Measurements from ENCODE around the gene TSPO.
A peak's percentile ranks its signal among the peaks of the same experiment; 100 is the strongest.
"Not testable (repeated sequence)": the region's sequence is repeated elsewhere in the genome, so short reads cannot be mapped to it uniquely, and the experiment has no call there.

Gene TSPO

GRCh38 chr22:43131773-43132501 is 19.4 kb upstream of the TSPO start:
- no peak for DNase-seq

GRCh38 chr22:43133401-43133800 is 18.0 kb upstream of the TSPO start:
- no peak for DNase-seq

GRCh38 chr22:43134553-43134952 is 16.8 kb upstream of the TSPO start:
- no peak for DNase-seq

- DNase-seq, result no peak
These were observed 15.8 kb upstream of the TSPO start for GRCh38 chr22:43135565-43135964.

- peak in 1 of 2 donors; percentile 67 for DNase-seq
These were observed 15.1 kb upstream of the TSPO start for GRCh38 chr22:43136255-43136654.

- DNase-seq, result no peak
These were observed 14.6 kb upstream of the TSPO start for GRCh38 chr22:43136801-43137200.

- DNase-seq, result peak in 1 of 2 donors; percentile 73
These were observed 8.3 kb upstream of the TSPO start, which contains the start of gene MCAT for GRCh38 chr22:43142880-43143562. Gene MCAT (minus strand): TSS chr22:43143398. CDS start chr22:43143348, 50 bp downstream.

GRCh38 chr22:43144949-43145348 is 6.4 kb upstream of the TSPO start:
- DNase-seq, result no peak

- not testable (repeated sequence) for DNase-seq
These were observed 6.0 kb upstream of the TSPO start for GRCh38 chr22:43145371-43145770.

GRCh38 chr22:43146332-43146731 is 5.0 kb upstream of the TSPO start:
- not testable (repeated sequence) for DNase-seq

- DNase-seq, result peak in 1 of 2 donors; percentile 12
These were observed 3.5 kb upstream of the TSPO start for GRCh38 chr22:43147821-43148220.

GRCh38 chr22:43148581-43148980 is 2.8 kb upstream of the TSPO start:
- DNase-seq, result no peak

- DNase-seq, result no peak
These were observed 590 bp upstream of the TSPO start for GRCh38 chr22:43150731-43151206.

GRCh38 chr22:43152003-43152356 is 621 bp downstream of the TSPO start:
- DNase-seq, result no peak

GRCh38 chr22:43152357-43153071 is 1.2 kb downstream of the TSPO start:
- peak in 1 of 2 donors; percentile 30 for DNase-seq

GRCh38 chr22:43153899-43154298 is 2.5 kb downstream of the TSPO start:
- no peak for DNase-seq

- DNase-seq, result no peak
These were observed 3.7 kb downstream of the TSPO start for GRCh38 chr22:43154887-43155536.

- no peak for DNase-seq
These were observed 4.4 kb downstream of the TSPO start for GRCh38 chr22:43155789-43156188.

GRCh38 chr22:43156413-43156812 is 5.1 kb downstream of the TSPO start:
- no peak for DNase-seq

GRCh38 chr22:43157874-43158546 is 6.7 kb downstream of the TSPO start:
- no peak for DNase-seq

- no peak for DNase-seq
These were observed 7.6 kb downstream of the TSPO start for GRCh38 chr22:43158778-43159483.

Data from bone marrow (tissue), 2 donors.